GM19468 (cell line): ENCODE data around the gene ATRN.
"Not testable (repeated sequence)": the region's sequence is repeated elsewhere in the genome, so short reads cannot be mapped to it uniquely, and the experiment has no call there.

Experiments used
- ATAC-seq: cut with Tn5 transposase; IDR thresholded peaks from one replicate; pipeline ENCODE4 v1.9.1; 2021; ENCODE audit warnings: mild to moderate bottlenecking, moderate library complexity, moderate number of reproducible peaks; ENCODE audit not compliant: unreplicated experiment; ENCODE audit errors: extremely low read depth

The ATRN gene

GRCh38 chr20:3510110-3510509 lies 39.3 kb downstream of the ATRN start:
- ATAC-seq: no peak

- not testable (repeated sequence) for ATAC-seq
Observed at GRCh38 chr20:3512239-3512638, 41.4 kb downstream of the ATRN start.

GRCh38 chr20:3514012-3514642 lies 43.3 kb downstream of the ATRN start:
- ATAC-seq: no peak

- ATAC-seq: no peak
Observed at GRCh38 chr20:3515379-3516170, 44.8 kb downstream of the ATRN start.

GRCh38 chr20:3521852-3522740 lies 51.3 kb downstream of the ATRN start:
- no peak for ATAC-seq

- ATAC-seq: not testable (repeated sequence)
Observed at GRCh38 chr20:3524696-3525095, 53.9 kb downstream of the ATRN start.

- ATAC-seq: no peak
Observed at GRCh38 chr20:3532089-3532615, 61.3 kb downstream of the ATRN start.

- not testable (repeated sequence) for ATAC-seq
Observed at GRCh38 chr20:3537733-3538132, 66.9 kb downstream of the ATRN start.

GRCh38 chr20:3539311-3540107 lies 68.7 kb downstream of the ATRN start:
- no peak for ATAC-seq

- no peak for ATAC-seq
Observed at GRCh38 chr20:3541887-3542721, 71.3 kb downstream of the ATRN start.

- ATAC-seq: no peak
Observed at GRCh38 chr20:3543901-3544507, 73.2 kb downstream of the ATRN start.

GRCh38 chr20:3545401-3545925 lies 74.6 kb downstream of the ATRN start:
- ATAC-seq: no peak

GRCh38 chr20:3547906-3548305 lies 77.1 kb downstream of the ATRN start:
- ATAC-seq: no peak

GRCh38 chr20:3550837-3551236 lies 80.0 kb downstream of the ATRN start:
- ATAC-seq: no peak

GRCh38 chr20:3551681-3552434 lies 81.0 kb downstream of the ATRN start:
- no peak for ATAC-seq

- ATAC-seq: no peak
Observed at GRCh38 chr20:3553663-3554062, 82.8 kb downstream of the ATRN start.

GRCh38 chr20:3557237-3557785 lies 86.5 kb downstream of the ATRN start:
- no peak for ATAC-seq
